ENCODE measurements around the gene CIB4.

Gene CIB4

GRCh38 chr2:26584191-26584590 is 57.0 kb downstream of the CIB4 start:
- Histone ChIP-seq H3K27me3 (ENCODE audit: control insufficient read depth in 2 of 2, insufficient read depth in 2 of 2, low read length in 2 of 2) (peaks cover 4 to 19% of the 10 kb centered on the region in 2 donors), H3K9me3 (ENCODE audit: control insufficient read depth in 2 of 2, low read length in 2 of 2) (no peaks in the 10 kb centered on the region), H3K36me3 (ENCODE audit: control insufficient read depth in 2 of 2, insufficient read depth in 2 of 2, low read length in 2 of 2) (no peaks in the 10 kb centered on the region), H3K9ac (ENCODE audit: low read depth in 1 of 2, low read length in 2 of 2) (no peak overlapping the region), H3K4me1 (ENCODE audit: control insufficient read depth in 2 of 2, insufficient read depth in 2 of 2, low read length in 2 of 2) (no peaks in the 10 kb centered on the region), H3K27ac (ENCODE audit: low read depth in 2 of 2, low read length in 2 of 2) (no peak overlapping the region), H3K4me3 (ENCODE audit: low read length in 2 of 2) (no peak overlapping the region)

GRCh38 chr2:26583381-26583911 is 57.7 kb downstream of the CIB4 start:
- Histone ChIP-seq H3K9ac (ENCODE audit: low read depth in 1 of 2, low read length in 2 of 2) (no peak overlapping the region), H3K4me3 (ENCODE audit: low read length in 2 of 2) (no peak overlapping the region), H3K4me1 (ENCODE audit: control insufficient read depth in 2 of 2, insufficient read depth in 2 of 2, low read length in 2 of 2) (no peaks in the 10 kb centered on the region), H3K27ac (ENCODE audit: low read depth in 2 of 2, low read length in 2 of 2) (no peak overlapping the region), H3K36me3 (ENCODE audit: control insufficient read depth in 2 of 2, insufficient read depth in 2 of 2, low read length in 2 of 2) (no peaks in the 10 kb centered on the region), H3K27me3 (ENCODE audit: control insufficient read depth in 2 of 2, insufficient read depth in 2 of 2, low read length in 2 of 2) (peaks cover 4 to 17% of the 10 kb centered on the region in 2 donors), H3K9me3 (ENCODE audit: control insufficient read depth in 2 of 2, low read length in 2 of 2) (no peaks in the 10 kb centered on the region)

GRCh38 chr2:26582890-26583289 is 58.3 kb downstream of the CIB4 start:
- no peak overlapping the region for H3K4me3 ChIP-seq (ENCODE audit: low read length in 2 of 2)
- H3K27me3 ChIP-seq (ENCODE audit: control insufficient read depth in 2 of 2, insufficient read depth in 2 of 2, low read length in 2 of 2), result peaks cover 4 to 15% of the 10 kb centered on the region in 2 donors
- no peaks in the 10 kb centered on the region for H3K9me3 ChIP-seq (ENCODE audit: control insufficient read depth in 2 of 2, low read length in 2 of 2)
- no peaks in the 10 kb centered on the region for H3K36me3 ChIP-seq (ENCODE audit: control insufficient read depth in 2 of 2, insufficient read depth in 2 of 2, low read length in 2 of 2)
- no peak overlapping the region for H3K27ac ChIP-seq (ENCODE audit: low read depth in 2 of 2, low read length in 2 of 2)
- no peak overlapping the region for H3K9ac ChIP-seq (ENCODE audit: low read depth in 1 of 2, low read length in 2 of 2)
- H3K4me1 ChIP-seq (ENCODE audit: control insufficient read depth in 2 of 2, insufficient read depth in 2 of 2, low read length in 2 of 2), result no peaks in the 10 kb centered on the region

GRCh38 chr2:26581991-26582842 is 58.9 kb downstream of the CIB4 start:
- no peaks in the 10 kb centered on the region for H3K4me1 ChIP-seq (ENCODE audit: control insufficient read depth in 2 of 2, insufficient read depth in 2 of 2, low read length in 2 of 2)
- no peaks in the 10 kb centered on the region for H3K36me3 ChIP-seq (ENCODE audit: control insufficient read depth in 2 of 2, insufficient read depth in 2 of 2, low read length in 2 of 2)
- peaks cover 4 to 13% of the 10 kb centered on the region in 2 donors for H3K27me3 ChIP-seq (ENCODE audit: control insufficient read depth in 2 of 2, insufficient read depth in 2 of 2, low read length in 2 of 2)
- H3K9ac ChIP-seq (ENCODE audit: low read depth in 1 of 2, low read length in 2 of 2), result no peak overlapping the region
- no peak overlapping the region for H3K4me3 ChIP-seq (ENCODE audit: low read length in 2 of 2)
- H3K27ac ChIP-seq (ENCODE audit: low read depth in 2 of 2, low read length in 2 of 2), result no peak overlapping the region
- no peaks in the 10 kb centered on the region for H3K9me3 ChIP-seq (ENCODE audit: control insufficient read depth in 2 of 2, low read length in 2 of 2)

- no peaks in the 10 kb centered on the region for H3K9me3 ChIP-seq (ENCODE audit: control insufficient read depth in 2 of 2, low read length in 2 of 2)
- peaks cover 4 to 8% of the 10 kb centered on the region in 2 donors for H3K27me3 ChIP-seq (ENCODE audit: control insufficient read depth in 2 of 2, insufficient read depth in 2 of 2, low read length in 2 of 2)
- no peaks in the 10 kb centered on the region for H3K4me1 ChIP-seq (ENCODE audit: control insufficient read depth in 2 of 2, insufficient read depth in 2 of 2, low read length in 2 of 2)
- no peak overlapping the region for H3K9ac ChIP-seq (ENCODE audit: low read depth in 1 of 2, low read length in 2 of 2)
- H3K4me3 ChIP-seq (ENCODE audit: low read length in 2 of 2), result no peak overlapping the region
- H3K27ac ChIP-seq (ENCODE audit: low read depth in 2 of 2, low read length in 2 of 2), result no peak overlapping the region
- H3K36me3 ChIP-seq (ENCODE audit: control insufficient read depth in 2 of 2, insufficient read depth in 2 of 2, low read length in 2 of 2), result no peaks in the 10 kb centered on the region
Measured at GRCh38 chr2:26581266-26581990, 59.7 kb downstream of the CIB4 start.

GRCh38 chr2:26580751-26581150 is 60.4 kb downstream of the CIB4 start:
- H3K4me1 ChIP-seq (ENCODE audit: control insufficient read depth in 2 of 2, insufficient read depth in 2 of 2, low read length in 2 of 2), result no peaks in the 10 kb centered on the region
- no peaks in the 10 kb centered on the region for H3K9me3 ChIP-seq (ENCODE audit: control insufficient read depth in 2 of 2, low read length in 2 of 2)
- no peak overlapping the region for H3K4me3 ChIP-seq (ENCODE audit: low read length in 2 of 2)
- H3K36me3 ChIP-seq (ENCODE audit: control insufficient read depth in 2 of 2, insufficient read depth in 2 of 2, low read length in 2 of 2), result no peaks in the 10 kb centered on the region
- peaks cover 2 to 4% of the 10 kb centered on the region in 2 donors for H3K27me3 ChIP-seq (ENCODE audit: control insufficient read depth in 2 of 2, insufficient read depth in 2 of 2, low read length in 2 of 2)
- H3K27ac ChIP-seq (ENCODE audit: low read depth in 2 of 2, low read length in 2 of 2), result no peak overlapping the region
- no peak overlapping the region for H3K9ac ChIP-seq (ENCODE audit: low read depth in 1 of 2, low read length in 2 of 2)

GRCh38 chr2:26580151-26580550 is 61.0 kb downstream of the CIB4 start:
- Histone ChIP-seq H3K4me3 (ENCODE audit: low read length in 2 of 2) (no peak overlapping the region), H3K4me1 (ENCODE audit: control insufficient read depth in 2 of 2, insufficient read depth in 2 of 2, low read length in 2 of 2) (no peaks in the 10 kb centered on the region), H3K27ac (ENCODE audit: low read depth in 2 of 2, low read length in 2 of 2) (no peak overlapping the region), H3K9me3 (ENCODE audit: control insufficient read depth in 2 of 2, low read length in 2 of 2) (no peaks in the 10 kb centered on the region), H3K36me3 (ENCODE audit: control insufficient read depth in 2 of 2, insufficient read depth in 2 of 2, low read length in 2 of 2) (no peaks in the 10 kb centered on the region), H3K27me3 (ENCODE audit: control insufficient read depth in 2 of 2, insufficient read depth in 2 of 2, low read length in 2 of 2) (peaks cover 0 to 4% of the 10 kb centered on the region in 2 donors), H3K9ac (ENCODE audit: low read depth in 1 of 2, low read length in 2 of 2) (no peak overlapping the region)

- no peaks in the 10 kb centered on the region for H3K4me1 ChIP-seq (ENCODE audit: control insufficient read depth in 2 of 2, insufficient read depth in 2 of 2, low read length in 2 of 2)
- H3K36me3 ChIP-seq (ENCODE audit: control insufficient read depth in 2 of 2, insufficient read depth in 2 of 2, low read length in 2 of 2), result no peaks in the 10 kb centered on the region
- peaks cover 0 to 4% of the 10 kb centered on the region in 2 donors for H3K27me3 ChIP-seq (ENCODE audit: control insufficient read depth in 2 of 2, insufficient read depth in 2 of 2, low read length in 2 of 2)
- no peak overlapping the region for H3K4me3 ChIP-seq (ENCODE audit: low read length in 2 of 2)
- H3K27ac ChIP-seq (ENCODE audit: low read depth in 2 of 2, low read length in 2 of 2), result no peak overlapping the region
- H3K9ac ChIP-seq (ENCODE audit: low read depth in 1 of 2, low read length in 2 of 2), result no peak overlapping the region
- no peaks in the 10 kb centered on the region for H3K9me3 ChIP-seq (ENCODE audit: control insufficient read depth in 2 of 2, low read length in 2 of 2)
Measured at GRCh38 chr2:26579723-26580040, 61.5 kb downstream of the CIB4 start.

- H3K4me1 ChIP-seq (ENCODE audit: control insufficient read depth in 2 of 2, insufficient read depth in 2 of 2, low read length in 2 of 2), result no peaks in the 10 kb centered on the region
- H3K9ac ChIP-seq (ENCODE audit: low read depth in 1 of 2, low read length in 2 of 2), result no peak overlapping the region
- H3K9me3 ChIP-seq (ENCODE audit: control insufficient read depth in 2 of 2, low read length in 2 of 2), result no peaks in the 10 kb centered on the region
- no peak overlapping the region for H3K27ac ChIP-seq (ENCODE audit: low read depth in 2 of 2, low read length in 2 of 2)
- H3K27me3 ChIP-seq (ENCODE audit: control insufficient read depth in 2 of 2, insufficient read depth in 2 of 2, low read length in 2 of 2), result peaks cover 0 to 4% of the 10 kb centered on the region in 2 donors
- H3K4me3 ChIP-seq (ENCODE audit: low read length in 2 of 2), result no peak overlapping the region
- no peaks in the 10 kb centered on the region for H3K36me3 ChIP-seq (ENCODE audit: control insufficient read depth in 2 of 2, insufficient read depth in 2 of 2, low read length in 2 of 2)
Measured at GRCh38 chr2:26579025-26579722, 62.0 kb downstream of the CIB4 start.

GRCh38 chr2:26578581-26578980 is 62.6 kb downstream of the CIB4 start:
- no peaks in the 10 kb centered on the region for H3K36me3 ChIP-seq (ENCODE audit: control insufficient read depth in 2 of 2, insufficient read depth in 2 of 2, low read length in 2 of 2)
- H3K27ac ChIP-seq (ENCODE audit: low read depth in 2 of 2, low read length in 2 of 2), result no peak overlapping the region
- H3K9ac ChIP-seq (ENCODE audit: low read depth in 1 of 2, low read length in 2 of 2), result no peak overlapping the region
- H3K4me3 ChIP-seq (ENCODE audit: low read length in 2 of 2), result no peak overlapping the region
- H3K4me1 ChIP-seq (ENCODE audit: control insufficient read depth in 2 of 2, insufficient read depth in 2 of 2, low read length in 2 of 2), result no peaks in the 10 kb centered on the region
- no peaks in the 10 kb centered on the region for H3K9me3 ChIP-seq (ENCODE audit: control insufficient read depth in 2 of 2, low read length in 2 of 2)
- H3K27me3 ChIP-seq (ENCODE audit: control insufficient read depth in 2 of 2, insufficient read depth in 2 of 2, low read length in 2 of 2), result peaks cover 0 to 4% of the 10 kb centered on the region in 2 donors
